ENCODE results near the gene DHRS7. TPM values are rescaled to one million over a fixed set of nuclear protein-coding genes. Genes with fewer than 3 reads are reported as not detected.

Gene DHRS7
- polyA plus RNA-seq, 1 experiment, result 38.0 TPM

- Histone ChIP-seq H3K4me3 (ENCODE audit: low read depth, low read length) (no peak overlapping the region), H3K36me3 (ENCODE audit: control insufficient read depth, insufficient read depth, low read length) (no peaks in the 10 kb centered on the region), H3K27me3 (ENCODE audit: control insufficient read depth, insufficient read depth, low read length) (no peaks in the 10 kb centered on the region)
- no peak for DNase-seq (ENCODE audit: low read depth)
- ChIA-PET POLR2A (no interaction called here), CTCF (no interaction called here)
- no peak for TF ChIP-seq CTCF (IDR thresholded peaks at IDR 0.05; ENCODE audit: insufficient read depth, low read depth, low read length)
Observed at GRCh38 chr14:60204104-60204842, 39.1 kb upstream of the DHRS7 start.

- DNase-seq (ENCODE audit: low read depth), result no peak
- TF ChIP-seq CTCF (IDR thresholded peaks at IDR 0.05; ENCODE audit: insufficient read depth, low read depth, low read length), result no peak
- Histone ChIP-seq H3K4me3 (ENCODE audit: low read depth, low read length) (no peak overlapping the region), H3K36me3 (ENCODE audit: control insufficient read depth, insufficient read depth, low read length) (no peaks in the 10 kb centered on the region), H3K27me3 (ENCODE audit: control insufficient read depth, insufficient read depth, low read length) (no peaks in the 10 kb centered on the region)
- CTCF ChIA-PET, result interaction anchor here (1.0 kb wide), 1 partner anchor 12 kb away, joined by 3 read pairs; no protein-coding TSS in a partner anchor
- POLR2A ChIA-PET, result no interaction called here
Observed at GRCh38 chr14:60199321-60199720, 34.1 kb upstream of the DHRS7 start.

GRCh38 chr14:60197629-60198303 is 32.6 kb upstream of the DHRS7 start:
- TF ChIP-seq CTCF (IDR thresholded peaks at IDR 0.05; ENCODE audit: insufficient read depth, low read depth, low read length), result no peak
- no peak for DNase-seq (ENCODE audit: low read depth)
- H3K36me3 ChIP-seq (ENCODE audit: control insufficient read depth, insufficient read depth, low read length), result no peaks in the 10 kb centered on the region
- no peaks in the 10 kb centered on the region for H3K27me3 ChIP-seq (ENCODE audit: control insufficient read depth, insufficient read depth, low read length)
- no peak overlapping the region for H3K4me3 ChIP-seq (ENCODE audit: low read depth, low read length)
- ChIA-PET POLR2A (no interaction called here), CTCF (interaction anchor here (1.1 kb wide), 1 partner anchor 13 kb away, joined by 7 read pairs; no protein-coding TSS in a partner anchor)

- TF ChIP-seq CTCF (IDR thresholded peaks at IDR 0.05; ENCODE audit: insufficient read depth, low read depth, low read length), result no peak
- POLR2A ChIA-PET, result interaction anchor here (0.6 kb wide), 1 partner anchor 593 kb away, joined by 3 read pairs; no protein-coding TSS in a partner anchor
- H3K27me3 ChIP-seq (ENCODE audit: control insufficient read depth, insufficient read depth, low read length), result no peaks in the 10 kb centered on the region
- H3K4me3 ChIP-seq (ENCODE audit: low read depth, low read length), result no peak overlapping the region
- H3K36me3 ChIP-seq (ENCODE audit: control insufficient read depth, insufficient read depth, low read length), result no peaks in the 10 kb centered on the region
- CTCF ChIA-PET, result interaction anchor here (0.8 kb wide), 1 partner anchor 232 kb away, joined by 3 read pairs; no protein-coding TSS in a partner anchor
- DNase-seq (ENCODE audit: low read depth), result no peak
Observed at GRCh38 chr14:60196291-60196690, 31.1 kb upstream of the DHRS7 start.

- Histone ChIP-seq H3K27me3 (ENCODE audit: control insufficient read depth, insufficient read depth, low read length) (no peaks in the 10 kb centered on the region), H3K4me3 (ENCODE audit: low read depth, low read length) (no peak overlapping the region), H3K36me3 (ENCODE audit: control insufficient read depth, insufficient read depth, low read length) (no peaks in the 10 kb centered on the region)
- no peak for DNase-seq (ENCODE audit: low read depth)
- ChIA-PET CTCF (no interaction called here), POLR2A (no interaction called here)
- TF ChIP-seq CTCF (IDR thresholded peaks at IDR 0.05; ENCODE audit: insufficient read depth, low read depth, low read length), result no peak
Observed at GRCh38 chr14:60195179-60195810, 30.1 kb upstream of the DHRS7 start.

Data from BJ (cell line).